ENCODE data around the gene MMP1. TPM values are rescaled to one million over a fixed set of nuclear protein-coding genes. Genes with fewer than 3 reads are reported as not detected.

Gene MMP1
- total RNA-seq, 1 experiment from 2014 or later, result not detected

GRCh38 chr11:102753267-102753666, 44.7 kb downstream of the MMP1 start:
- Histone ChIP-seq H3K9me3 (ENCODE audit: control insufficient read depth in 1 of 2, insufficient read depth in 1 of 2, low read depth in 1 of 2, low read length in 2 of 2) (no peaks in the 10 kb centered on the region), H3K27me3 (ENCODE audit: insufficient read depth, low read length) (no peaks in the 10 kb centered on the region), H3K4me1 (ENCODE audit: control insufficient read depth in 1 of 2, insufficient read depth in 2 of 2, low read length in 2 of 2) (no peaks in the 10 kb centered on the region), H3K4me3 (replicated peaks in 1 of 2; ENCODE audit: low read depth in 1 of 2, low read length in 2 of 2) (no peak overlapping the region), H3K36me3 (ENCODE audit: control insufficient read depth in 1 of 2, insufficient read depth in 2 of 2, low read length in 2 of 2) (no peaks in the 10 kb centered on the region), H4K20me1 (ENCODE audit: insufficient read depth) (no peaks in the 10 kb centered on the region), H3K4me2 (ENCODE audit: low read length) (no peak overlapping the region), H3K27ac (ENCODE audit: low read depth, low read length) (no peak overlapping the region), H3K9ac (ENCODE audit: low read length) (no peak overlapping the region), H2AFZ (ENCODE audit: low read depth, low read length, poor library complexity, severe bottlenecking) (no peak overlapping the region), H3K79me2 (ENCODE audit: insufficient read depth, low read length) (no peaks in the 10 kb centered on the region), H3K9me2 (ENCODE audit: insufficient read depth) (no peaks in the 10 kb centered on the region)
- TF ChIP-seq ZBTB33 (IDR thresholded peaks at IDR 0.05; ENCODE audit: extremely low read depth, insufficient replicate concordance, low read length) (no peak), EZH2 (IDR thresholded peaks at IDR 0.05) (no peak), CEBPB (IDR thresholded peaks at IDR 0.05; ENCODE audit: low read depth) (no peak), POLR2AphosphoS5 (IDR thresholded peaks at IDR 0.05; ENCODE audit: low read depth, low read length) (no peak), YY1 (IDR thresholded peaks at IDR 0.05; ENCODE audit: extremely low read depth, insufficient replicate concordance, low read depth, low read length) (no peak), POLR2A (IDR thresholded peaks at IDR 0.05; ENCODE audit: borderline replicate concordance, extremely low read depth, insufficient read depth, insufficient read length) (no peak), EZH2phosphoT487 (IDR thresholded peaks at IDR 0.05; ENCODE audit: borderline replicate concordance) (no peak), ZNF274 (IDR thresholded peaks at IDR 0.05; ENCODE audit: low read depth, low read length) (no peak), CBX3 (IDR thresholded peaks at IDR 0.05; ENCODE audit: low read depth) (no peak), TCF7L2 (IDR thresholded peaks at IDR 0.05; ENCODE audit: borderline replicate concordance, extremely low read depth, insufficient read depth, insufficient read length) (no peak), MAX (IDR thresholded peaks at IDR 0.05) (no peak)
- intact Hi-C loops (cut with micrococcal nuclease), result no loop called here
- POLR2A ChIA-PET, result no interaction called here
- BruUV-seq (replicated peaks), result no TSS peak
- CTCF ChIA-PET, result interaction anchor here (1.2 to 1.9 kb wide), 2 partner anchors 20 to 161 kb away, joined by 3 to 4 read pairs; no protein-coding TSS in a partner anchor
- RAD21 ChIA-PET (ENCODE audit: low non-redundant PET in 1 of 2, low total read pairs in 2 of 2, uncharacterized antibody in 2 of 2, unreplicated experiment in 2 of 2), result no interaction called here
- DNase-seq (ENCODE audit: low read depth, low spot score) (no peak), ATAC-seq (no peak)
